H1 (cell line): ENCODE results near the gene WNT9A.

Source experiments
- CHD1 ChIP-seq: IDR thresholded peaks from 2 replicates; pipeline ENCODE4 v1.6.1; 2012; ENCODE audit warnings: low read depth, low read length, improper control_type of control experiment
- CTBP2 ChIP-seq: IDR thresholded peaks from 2 replicates; pipeline ENCODE4 v1.7.0; 2011; ENCODE audit warnings: borderline replicate concordance, mild to moderate bottlenecking, moderate library complexity, mixed read lengths, low read length; ENCODE audit not compliant: insufficient read depth, insufficient read length
- CTCF ChIP-seq, 3 experiments: IDR thresholded peaks; 1 replicate in 2 of 3; 2 replicates in 1 of 3; pipeline versions ENCODE4 v1.5.1 to v1.6.1; 2011; ENCODE audit warnings: low read length in 3 of 3, mild to moderate bottlenecking in 3 of 3, inconsistent platforms in 2 of 3, low read depth in 1 of 3, moderate library complexity in 1 of 3; ENCODE audit not compliant: insufficient read depth in 1 of 3; ENCODE audit errors: control extremely low read depth in 1 of 3
- EGR1 ChIP-seq: IDR thresholded peaks from 2 replicates; pipeline ENCODE4 v1.6.1; 2011; ENCODE audit warnings: low read depth, low read length, borderline replicate concordance
- GABPA ChIP-seq: IDR thresholded peaks from 2 replicates; pipeline ENCODE4 v1.6.1; 2011; ENCODE audit warnings: mild to moderate bottlenecking, low read length, moderate library complexity, borderline replicate concordance; ENCODE audit not compliant: insufficient read depth
- JUN ChIP-seq: IDR thresholded peaks from 2 replicates; pipeline ENCODE4 v1.6.1; 2011; ENCODE audit warnings: low read depth, mild to moderate bottlenecking, improper control_type of control experiment, low read length
- NRF1 ChIP-seq: IDR thresholded peaks from 2 replicates; pipeline ENCODE4 v1.6.1; 2011; ENCODE audit warnings: mild to moderate bottlenecking, low read depth, low read length, improper control_type of control experiment
- POLR2A ChIP-seq, 2 experiments: IDR thresholded peaks; 1 replicate in 1 of 2; 2 replicates in 1 of 2; pipeline ENCODE4 v1.6.1; 2011; ENCODE audit warnings: low read depth in 2 of 2, low read length in 2 of 2, mild to moderate bottlenecking in 2 of 2; ENCODE audit errors: control extremely low read depth in 1 of 2
- POLR2AphosphoS5 ChIP-seq: IDR thresholded peaks from 2 replicates; pipeline ENCODE4 v1.6.1; 2011; ENCODE audit warnings: low read depth, low read length
- TAF1 ChIP-seq: IDR thresholded peaks from 2 replicates; pipeline ENCODE4 v1.6.1; 2011; ENCODE audit warnings: mild to moderate bottlenecking, low read depth, low read length
- USF2 ChIP-seq: IDR thresholded peaks from 2 replicates; pipeline ENCODE4 v1.6.1; 2011; ENCODE audit warnings: low read length, improper control_type of control experiment

GRCh38 chr1:227885135-227885647, 62.5 kb downstream of the WNT9A start:
- TF ChIP-seq USF2 (no peak), CTCF (IDR thresholded peaks at IDR 0.05; ENCODE audit: control extremely low read depth in 1 of 3, insufficient read depth in 1 of 3, low read depth in 1 of 3, low read length in 3 of 3) (no peak), JUN (no peak), POLR2AphosphoS5 (no peak), EGR1 (no peak), POLR2A (IDR thresholded peaks at IDR 0.05; ENCODE audit: control extremely low read depth in 1 of 2, low read depth in 2 of 2, low read length in 2 of 2) (no peak), GABPA (no peak), CTBP2 (no peak), TAF1 (no peak), NRF1 (no peak), CHD1 (no peak)
